Measurements from ENCODE around the gene C5. TPM values are rescaled to one million over a fixed set of nuclear protein-coding genes. Genes with fewer than 3 reads are reported as not detected.
A peak's percentile ranks its signal among the peaks of the same experiment; 100 is the strongest.
"Not testable (repeated sequence)": the region's sequence is repeated elsewhere in the genome, so short reads cannot be mapped to it uniquely, and the experiment has no call there.

Gene C5
- total RNA-seq, 2 donors from 2014 or later, result 1.7 to 1.8 TPM

- Mint-ChIP-seq H3K4me3 (no peak overlapping the region), H3K27ac (no peak overlapping the region), H3K36me3 (ENCODE audit: low read depth) (no peaks in the 10 kb centered on the region), H3K9me3 (no peaks in the 10 kb centered on the region), H3K4me1 (peaks cover 7% of the 10 kb centered on the region), H3K27me3 (no peaks in the 10 kb centered on the region)
- ATAC-seq (replicated peaks), result no peak
Measured at GRCh38 chr9:120979797-120980196, 70.3 kb downstream of the C5 start.

GRCh38 chr9:120978987-120979386 is 71.1 kb downstream of the C5 start:
- Mint-ChIP-seq H3K4me1 (peaks cover 14% of the 10 kb centered on the region), H3K4me3 (no peak overlapping the region), H3K36me3 (ENCODE audit: low read depth) (no peaks in the 10 kb centered on the region), H3K9me3 (no peaks in the 10 kb centered on the region), H3K27ac (no peak overlapping the region), H3K27me3 (no peaks in the 10 kb centered on the region)
- ATAC-seq (replicated peaks), result no peak

- H3K9me3 Mint-ChIP-seq, result no peaks in the 10 kb centered on the region
- H3K36me3 Mint-ChIP-seq (ENCODE audit: low read depth), result no peaks in the 10 kb centered on the region
- H3K27ac Mint-ChIP-seq, result no peak overlapping the region
Measured at GRCh38 chr9:120977321-120977720, 72.8 kb downstream of the C5 start.

GRCh38 chr9:120974921-120975320 is 75.2 kb downstream of the C5 start:
- no peaks in the 10 kb centered on the region for H3K9me3 Mint-ChIP-seq
- H3K4me1 Mint-ChIP-seq, result peaks cover 14% of the 10 kb centered on the region
- no peak overlapping the region for H3K4me3 Mint-ChIP-seq
- peak overlapping the region; percentile 64 for H3K27ac Mint-ChIP-seq
- peak; percentile 69 for ATAC-seq (replicated peaks)
- H3K36me3 Mint-ChIP-seq (ENCODE audit: low read depth), result no peaks in the 10 kb centered on the region
- H3K27me3 Mint-ChIP-seq, result no peaks in the 10 kb centered on the region

More at GRCh38 chr9:120977321-120977720, 72.8 kb downstream of the C5 start:
- Mint-ChIP-seq H3K4me3 (no peak overlapping the region), H3K4me1 (peaks cover 14% of the 10 kb centered on the region), H3K27me3 (no peaks in the 10 kb centered on the region)
- ATAC-seq (replicated peaks), result no peak

GRCh38 chr9:120974181-120974580 is 75.9 kb downstream of the C5 start:
- H3K4me1 Mint-ChIP-seq, result peaks cover 14% of the 10 kb centered on the region
- no peaks in the 10 kb centered on the region for H3K27me3 Mint-ChIP-seq
- H3K27ac Mint-ChIP-seq, result peak overlapping the region; percentile 64
- no peak overlapping the region for H3K4me3 Mint-ChIP-seq
- no peak for ATAC-seq (replicated peaks)
- no peaks in the 10 kb centered on the region for H3K36me3 Mint-ChIP-seq (ENCODE audit: low read depth)
- no peaks in the 10 kb centered on the region for H3K9me3 Mint-ChIP-seq

GRCh38 chr9:120971938-120972337 is 78.1 kb downstream of the C5 start:
- Mint-ChIP-seq H3K4me1 (peaks cover 14% of the 10 kb centered on the region), H3K27me3 (no peaks in the 10 kb centered on the region), H3K36me3 (ENCODE audit: low read depth) (no peaks in the 10 kb centered on the region), H3K9me3 (no peaks in the 10 kb centered on the region), H3K27ac (no peak overlapping the region), H3K4me3 (no peak overlapping the region)
- peak; percentile 55 for ATAC-seq (replicated peaks)

GRCh38 chr9:120971471-120971870 is 78.6 kb downstream of the C5 start:
- H3K4me3 Mint-ChIP-seq; H3K27me3 Mint-ChIP-seq; H3K27ac Mint-ChIP-seq; H3K9me3 Mint-ChIP-seq; H3K36me3 Mint-ChIP-seq (ENCODE audit: low read depth); ATAC-seq (replicated peaks): not testable (repeated sequence)
- peaks cover 14% of the 10 kb centered on the region for H3K4me1 Mint-ChIP-seq

GRCh38 chr9:120970244-120970643 is 79.8 kb downstream of the C5 start:
- Mint-ChIP-seq H3K27me3 (no peaks in the 10 kb centered on the region), H3K4me1 (peaks cover 11% of the 10 kb centered on the region), H3K27ac (no peak overlapping the region), H3K36me3 (ENCODE audit: low read depth) (no peaks in the 10 kb centered on the region), H3K9me3 (no peaks in the 10 kb centered on the region), H3K4me3 (no peak overlapping the region)
- no peak for ATAC-seq (replicated peaks)

GRCh38 chr9:120966013-120966369 is 84.1 kb downstream of the C5 start:
- Mint-ChIP-seq H3K9me3 (no peaks in the 10 kb centered on the region), H3K27ac (no peak overlapping the region), H3K4me3 (no peak overlapping the region), H3K4me1 (no peaks in the 10 kb centered on the region), H3K36me3 (ENCODE audit: low read depth) (peaks cover 6% of the 10 kb centered on the region), H3K27me3 (no peaks in the 10 kb centered on the region)
- ATAC-seq (replicated peaks), result no peak

- H3K9me3 Mint-ChIP-seq, result no peaks in the 10 kb centered on the region
Measured at GRCh38 chr9:120965344-120966012, 84.6 kb downstream of the C5 start.

GRCh38 chr9:120961936-120962335 is 88.1 kb downstream of the C5 start:
- no peaks in the 10 kb centered on the region for H3K9me3 Mint-ChIP-seq
- H3K4me1 Mint-ChIP-seq, result no peaks in the 10 kb centered on the region
- no peaks in the 10 kb centered on the region for H3K27me3 Mint-ChIP-seq
- no peak for ATAC-seq (replicated peaks)
- no peak overlapping the region for H3K4me3 Mint-ChIP-seq
- H3K36me3 Mint-ChIP-seq (ENCODE audit: low read depth), result peaks cover 6% of the 10 kb centered on the region
- H3K27ac Mint-ChIP-seq, result no peak overlapping the region

More at GRCh38 chr9:120965344-120966012, 84.6 kb downstream of the C5 start:
- no peak overlapping the region for H3K4me3 Mint-ChIP-seq
- no peak overlapping the region for H3K27ac Mint-ChIP-seq
- H3K36me3 Mint-ChIP-seq (ENCODE audit: low read depth), result peaks cover 6% of the 10 kb centered on the region
- no peaks in the 10 kb centered on the region for H3K4me1 Mint-ChIP-seq
- no peak for ATAC-seq (replicated peaks)
- H3K27me3 Mint-ChIP-seq, result no peaks in the 10 kb centered on the region

GRCh38 chr9:120960001-120960400 is 90.1 kb downstream of the C5 start:
- no peak overlapping the region for H3K27ac Mint-ChIP-seq
- H3K36me3 Mint-ChIP-seq (ENCODE audit: low read depth), result peaks cover 6% of the 10 kb centered on the region
- H3K27me3 Mint-ChIP-seq, result no peaks in the 10 kb centered on the region
- H3K4me3 Mint-ChIP-seq, result no peak overlapping the region
- no peak for ATAC-seq (replicated peaks)
- H3K9me3 Mint-ChIP-seq, result no peaks in the 10 kb centered on the region
- H3K4me1 Mint-ChIP-seq, result no peaks in the 10 kb centered on the region

- Mint-ChIP-seq H3K9me3 (no peaks in the 10 kb centered on the region), H3K27ac (no peak overlapping the region), H3K4me1 (no peaks in the 10 kb centered on the region), H3K36me3 (ENCODE audit: low read depth) (no peaks in the 10 kb centered on the region), H3K27me3 (no peaks in the 10 kb centered on the region), H3K4me3 (no peak overlapping the region)
- ATAC-seq (replicated peaks), result no peak
Measured at GRCh38 chr9:120956862-120957261, 93.2 kb downstream of the C5 start.

- Mint-ChIP-seq H3K4me1 (no peaks in the 10 kb centered on the region), H3K9me3 (no peaks in the 10 kb centered on the region), H3K27ac (no peak overlapping the region), H3K4me3 (no peak overlapping the region), H3K36me3 (ENCODE audit: low read depth) (no peaks in the 10 kb centered on the region), H3K27me3 (no peaks in the 10 kb centered on the region)
- no peak for ATAC-seq (replicated peaks)
Measured at GRCh38 chr9:120951960-120952618, 98.0 kb downstream of the C5 start.

All from activated T-helper 17 cell treated with anti-CD3 and anti-CD28 coated beads, Interleukin-2, amount 50 U/mL, for 72 hours (primary cell).